Measurements from ENCODE around the gene FGF21. TPM values are rescaled to one million over a fixed set of nuclear protein-coding genes. Genes with fewer than 3 reads are reported as not detected.
A peak's percentile ranks its signal among the peaks of the same experiment; 100 is the strongest.

FGF21 gene
- total RNA-seq, 1 donor from 2014 or later, result not detected

GRCh38 chr19:48795685-48796070, 40.4 kb downstream of the FGF21 start:
- Mint-ChIP-seq H3K4me3 (peak overlapping the region; percentile 97), H3K9me3 (no peaks in the 10 kb centered on the region)

GRCh38 chr19:48796298-48797083, 41.2 kb downstream of the FGF21 start:
- Mint-ChIP-seq H3K9me3 (no peaks in the 10 kb centered on the region), H3K36me3 (peaks cover 4% of the 10 kb centered on the region), H3K4me1 (ENCODE audit: unreplicated experiment) (peaks cover 9% of the 10 kb centered on the region), H3K27me3 (no peaks in the 10 kb centered on the region), H3K4me3 (no peak overlapping the region), H3K27ac (no peak overlapping the region)
- no peak for TF ChIP-seq CTCF (conservative IDR thresholded peaks at IDR 0.05)
- no peak for DNase-seq (ENCODE audit: extremely low spot score, unreplicated experiment)

More at GRCh38 chr19:48795685-48796070, 40.4 kb downstream of the FGF21 start:
- no peak for TF ChIP-seq CTCF (conservative IDR thresholded peaks at IDR 0.05)
- peaks cover 4% of the 10 kb centered on the region for H3K36me3 Mint-ChIP-seq
- DNase-seq (ENCODE audit: extremely low spot score, unreplicated experiment), result no peak
- peak overlapping the region; percentile 95 for H3K27ac Mint-ChIP-seq
- peaks cover 9% of the 10 kb centered on the region for H3K4me1 Mint-ChIP-seq (ENCODE audit: unreplicated experiment)
- no peaks in the 10 kb centered on the region for H3K27me3 Mint-ChIP-seq

GRCh38 chr19:48797103-48797502, 41.8 kb downstream of the FGF21 start:
- Mint-ChIP-seq H3K4me3 (no peak overlapping the region), H3K9me3 (no peaks in the 10 kb centered on the region), H3K27me3 (no peaks in the 10 kb centered on the region), H3K27ac (no peak overlapping the region), H3K36me3 (peaks cover 4% of the 10 kb centered on the region), H3K4me1 (ENCODE audit: unreplicated experiment) (peaks cover 9% of the 10 kb centered on the region)
- no peak for TF ChIP-seq CTCF (conservative IDR thresholded peaks at IDR 0.05)
- DNase-seq (ENCODE audit: extremely low spot score, unreplicated experiment), result no peak

- no peaks in the 10 kb centered on the region for H3K9me3 Mint-ChIP-seq
- H3K36me3 Mint-ChIP-seq, result peaks cover 4% of the 10 kb centered on the region
- DNase-seq (ENCODE audit: extremely low spot score, unreplicated experiment), result no peak
- peaks cover 9% of the 10 kb centered on the region for H3K4me1 Mint-ChIP-seq (ENCODE audit: unreplicated experiment)
- no peak overlapping the region for H3K4me3 Mint-ChIP-seq
- no peaks in the 10 kb centered on the region for H3K27me3 Mint-ChIP-seq
- TF ChIP-seq CTCF (conservative IDR thresholded peaks at IDR 0.05), result no peak
- H3K27ac Mint-ChIP-seq, result no peak overlapping the region
These were observed 43.6 kb downstream of the FGF21 start for GRCh38 chr19:48798937-48799336.

GRCh38 chr19:48799358-48800300, 44.3 kb downstream of the FGF21 start:
- Mint-ChIP-seq H3K27ac (no peak overlapping the region), H3K4me3 (peak overlapping the region; percentile 44)
- no peak for TF ChIP-seq CTCF (conservative IDR thresholded peaks at IDR 0.05)

More at GRCh38 chr19:48799358-48800300, 44.3 kb downstream of the FGF21 start:
- peaks cover 9% of the 10 kb centered on the region for H3K4me1 Mint-ChIP-seq (ENCODE audit: unreplicated experiment)
- no peak for DNase-seq (ENCODE audit: extremely low spot score, unreplicated experiment)
- H3K36me3 Mint-ChIP-seq, result peaks cover 4% of the 10 kb centered on the region
- no peaks in the 10 kb centered on the region for H3K9me3 Mint-ChIP-seq
- H3K27me3 Mint-ChIP-seq, result no peaks in the 10 kb centered on the region
